K562 (cell line): Measurements from ENCODE around the gene ARHGAP22. TPM values are rescaled to one million over a fixed set of nuclear protein-coding genes. Genes with fewer than 3 reads are reported as not detected.

ENCODE experiments used
- CBFA2T2 ChIP-seq: fragments of 450-650 bp; conservative IDR thresholded peaks from 2 replicates; pipeline ENCODE4 v1.6.1; 2017; ENCODE audit warnings: mild to moderate bottlenecking
- CC2D1A ChIP-seq: fragments of 450-650 bp; IDR thresholded peaks from 2 replicates; pipeline ENCODE4 v1.6.1; 2017; ENCODE audit warnings: mild to moderate bottlenecking
- CGGBP1 ChIP-seq: fragments of 250-450 bp; sonication (Bioruptor Pico); IDR thresholded peaks from 2 replicates; pipeline ENCODE4 v1.9.0; 2021; ENCODE audit warnings: mild to moderate bottlenecking
- ETV5 ChIP-seq: sonication (generic); formaldehyde crosslinking; IDR thresholded peaks from 2 replicates; pipeline ENCODE4 v1.4.0; 2020; ENCODE audit warnings: low read depth, mild to moderate bottlenecking, missing genetic modification reagents
- HDGF ChIP-seq: fragments of 450-650 bp; IDR thresholded peaks from 2 replicates; pipeline ENCODE4 v1.6.1; 2016
- HEY1 ChIP-seq: fragments of 250-450 bp; sonication (Bioruptor Pico); IDR thresholded peaks from 2 replicates; pipeline ENCODE4 v1.5.0; 2020; ENCODE audit warnings: mild to moderate bottlenecking, moderate library complexity, borderline replicate concordance
- HNRNPH1 ChIP-seq: fragments of 200-400 bp; formaldehyde crosslinking; optimal IDR thresholded peaks from 2 replicates; pipeline ENCODE3; 2017; ENCODE audit warnings: low read depth, mild to moderate bottlenecking, low read length, moderate library complexity
- NCOA4 ChIP-seq: fragments of 450-650 bp; IDR thresholded peaks from 2 replicates; pipeline ENCODE4 v1.6.1; 2018; ENCODE audit warnings: mild to moderate bottlenecking; ENCODE audit not compliant: partially characterized antibody
- NR1H2 ChIP-seq: sonication (generic); formaldehyde crosslinking; IDR thresholded peaks from 2 replicates; pipeline ENCODE4 v1.4.0; 2020; ENCODE audit warnings: mild to moderate bottlenecking, missing genetic modification reagents
- PML ChIP-seq: IDR thresholded peaks from 2 replicates; pipeline ENCODE4 v1.6.1; 2012; ENCODE audit warnings: low read length, inconsistent platforms
- SREBF1 ChIP-seq: fragments of 150-350 bp; IDR thresholded peaks from 2 replicates; pipeline ENCODE4 v1.6.1; 2014; ENCODE audit warnings: antibody characterized with exemption, low read depth, low read length, borderline replicate concordance
- YY1 ChIP-seq, 3 experiments: IDR thresholded peaks; 2 replicates each; pipeline ENCODE4 v1.6.1; 2011; ENCODE audit warnings: low read length in 2 of 3, mild to moderate bottlenecking in 2 of 3, moderate library complexity in 2 of 3, borderline replicate concordance in 1 of 3, control low read depth in 1 of 3, low read depth in 1 of 3; ENCODE audit not compliant: insufficient read depth in 3 of 3, insufficient replicate concordance in 2 of 3, control insufficient read depth in 1 of 3, insufficient read length in 1 of 3; ENCODE audit errors: extremely low read depth in 1 of 3
- ZBTB26 ChIP-seq: fragments of 450-650 bp; formaldehyde crosslinking; IDR thresholded peaks from 2 replicates; pipeline ENCODE4 v1.4.0; 2022; ENCODE audit warnings: missing genetic modification characterization
- ZNF274 ChIP-seq: IDR thresholded peaks from 2 replicates; pipeline ENCODE4 v1.6.1; 2011; ENCODE audit warnings: low read depth, mild to moderate bottlenecking, low read length, moderate library complexity, borderline replicate concordance
- ZNF318 ChIP-seq, 2 experiments: fragments of 450-650 bp; IDR thresholded peaks; 2 replicates each; pipeline ENCODE4 v1.6.1; 2016; ENCODE audit warnings: mild to moderate bottlenecking in 2 of 2, borderline replicate concordance in 1 of 2, low read depth in 1 of 2, moderate library complexity in 1 of 2
- ZNF512 ChIP-seq: IDR thresholded peaks from 2 replicates; pipeline ENCODE4 v1.6.1; 2016; ENCODE audit warnings: missing genetic modification characterization, missing compliant biosample characterization
- polyA plus RNA-seq, 8 experiments: library from polyadenylated mRNA; depleted of rRNA in 4 of 8; stranded (reverse) in 5 of 8; unstranded in 3 of 8; fragments of >200 nt; fragmentation: Nextera tagmentation in 2 of 8; fragmentation: Illumina TruSeq in 1 of 8; extraction: Ambion mirVana in 2 of 8; extraction: Trizol in 1 of 8; gene quantifications; 2 replicates each; pipeline versions ENCODE4 v1.2.1 to v1.2.3, GENCODE V29; 2011 to 2014; ENCODE audit warnings: inconsistent platforms in 1 of 8, missing spikeins in 1 of 8
- total RNA-seq, 7 experiments: library from RNA; depleted of rRNA in 6 of 7; stranded (reverse); fragments of >200 nt in 6 of 7; fragmentation: Illumina TruSeq in 2 of 7; extraction: Trizol in 2 of 7; gene quantifications; 2 replicates each; pipeline versions ENCODE4 v1.2.1 to v1.2.3, GENCODE V29; 2011 to 2021; ENCODE audit warnings: low replicate concordance in 1 of 7

Gene ARHGAP22
- total and polyA plus RNA-seq, 9 of the 15 experiments (the other 6 are each of a cell fraction or from before 2014, with no cell fraction given): 1.3 to 28.1 (median 12.7) TPM

GRCh38 chr10:48476279-48476982, 128.4 kb downstream of the ARHGAP22 start (continued):
- TF ChIP-seq PML: peak; percentile 46; the same call in 1 of the 2 replicates
- no peak for TF ChIP-seq HDGF
- no peak for TF ChIP-seq HNRNPH1
- no peak for TF ChIP-seq HEY1
- peak; percentile 42; the same call in 1 of the 2 replicates for TF ChIP-seq ETV5 (CRISPR knock-in tag)
- no peak for TF ChIP-seq ZNF318 (IDR thresholded peaks at IDR 0.05; ENCODE audit: borderline replicate concordance in 1 of 2, low read depth in 1 of 2)
- TF ChIP-seq YY1 (IDR thresholded peaks at IDR 0.05; ENCODE audit: borderline replicate concordance in 1 of 3, control insufficient read depth in 1 of 3, extremely low read depth in 1 of 3, insufficient read depth in 3 of 3, insufficient read length in 1 of 3, insufficient replicate concordance in 2 of 3, low read depth in 1 of 3, low read length in 2 of 3): no peak
- TF ChIP-seq ZBTB26: no peak
- TF ChIP-seq NR1H2 (CRISPR knock-in tag): no peak
- TF ChIP-seq SREBF1: no peak
- no peak for TF ChIP-seq NCOA4
- no peak for TF ChIP-seq CC2D1A
- peak; percentile 66 for TF ChIP-seq CBFA2T2
- no peak for TF ChIP-seq CGGBP1 (CRISPR knock-in tag)
- no peak for TF ChIP-seq ZNF274
- TF ChIP-seq ZNF512 (tag): no peak
